Tibial nerve (tissue), 4 donors: Measurements from ENCODE around the gene HAAO.

Source experiments
- CTCF ChIP-seq, 5 experiments: fragments of 200-600 bp in 3 of 5; fragments of 450-650 bp in 2 of 5; sonication (generic) in 3 of 5; IDR thresholded peaks; one replicate each; pipeline ENCODE4 v1.5.1; 2016 to 2019; ENCODE audit warnings: antibody characterized with exemption in 5 of 5, mild to moderate bottlenecking in 3 of 5, moderate library complexity in 2 of 5
- EP300 ChIP-seq, 2 donors: sonication (generic); formaldehyde crosslinking; IDR thresholded peaks; one replicate each; pipeline ENCODE4 v1.6.1; 2017; ENCODE audit warnings: antibody characterized with exemption in 2 of 2, mild to moderate bottlenecking in 1 of 2
- POLR2A ChIP-seq, 2 donors: fragments of 450-650 bp; IDR thresholded peaks; one replicate each; pipeline ENCODE4 v1.6.1; 2017; ENCODE audit warnings: antibody characterized with exemption in 2 of 2, mild to moderate bottlenecking in 2 of 2, moderate library complexity in 2 of 2

GRCh38 chr2:42795275-42795674 is 2.9 kb upstream of the HAAO start:
- TF ChIP-seq CTCF (IDR thresholded peaks at IDR 0.05) (no peak), POLR2A (IDR thresholded peaks at IDR 0.05) (no peak), EP300 (IDR thresholded peaks at IDR 0.05) (no peak)
